BLaER1 (cell line): Measurements from ENCODE around the gene HLA-DRB1.
"Not testable (repeated sequence)": the region's sequence is repeated elsewhere in the genome, so short reads cannot be mapped to it uniquely, and the experiment has no call there.

Experiments
- H3K27ac ChIP-seq: shearing (Covaris generic); formaldehyde crosslinking; 2 replicates; pipeline ENCODE4 v1.8.1; 2022
- H3K27me3 ChIP-seq: shearing (Covaris generic); formaldehyde crosslinking; 2 replicates; pipeline ENCODE4 v1.8.1; 2022
- H3K36me3 ChIP-seq: shearing (Covaris generic); formaldehyde crosslinking; 2 replicates; pipeline ENCODE4 v1.8.1; 2022
- H3K4me1 ChIP-seq: shearing (Covaris generic); formaldehyde crosslinking; 2 replicates; pipeline ENCODE4 v1.8.1; 2022
- H3K4me2 ChIP-seq: shearing (Covaris generic); formaldehyde crosslinking; 2 replicates; pipeline ENCODE4 v1.8.1; 2022
- H3K4me3 ChIP-seq: shearing (Covaris generic); formaldehyde crosslinking; 2 replicates; pipeline ENCODE4 v1.8.1; 2022
- H3K9ac ChIP-seq: shearing (Covaris generic); formaldehyde crosslinking; 2 replicates; pipeline ENCODE4 v1.8.1; 2022
- H3K9me3 ChIP-seq: shearing (Covaris generic); formaldehyde crosslinking; 2 replicates; pipeline ENCODE4 v1.8.1; 2022
- H4K20me1 ChIP-seq: shearing (Covaris generic); formaldehyde crosslinking; 2 replicates; pipeline ENCODE4 v1.8.1; 2022
- Cebpa-rat ChIP-seq: shearing (Covaris generic); IDR thresholded peaks from 2 replicates; pipeline ENCODE4 v1.8.1; 2022

Gene HLA-DRB1

GRCh38 chr6:32597024-32597423, 7.4 kb upstream of the HLA-DRB1 start:
- Histone ChIP-seq H4K20me1 (no peaks in the 10 kb centered on the region), H3K27me3 (no peaks in the 10 kb centered on the region), H3K27ac (no peak overlapping the region), H3K36me3 (no peaks in the 10 kb centered on the region), H3K4me3 (no peak overlapping the region), H3K4me2 (no peak overlapping the region), H3K9ac (no peak overlapping the region), H3K9me3 (no peaks in the 10 kb centered on the region), H3K4me1 (no peaks in the 10 kb centered on the region)
- TF ChIP-seq Cebpa-rat, result no peak

GRCh38 chr6:32590713-32591112, 1.1 kb upstream of the HLA-DRB1 start:
- not testable (repeated sequence) for H3K9me3 ChIP-seq, H3K36me3 ChIP-seq, H3K9ac ChIP-seq, H3K4me3 ChIP-seq, H4K20me1 ChIP-seq, H3K27ac ChIP-seq, H3K27me3 ChIP-seq, H3K4me2 ChIP-seq, H3K4me1 ChIP-seq

GRCh38 chr6:32588156-32588555, 1.5 kb downstream of the HLA-DRB1 start:
- no peak overlapping the region for H3K9ac ChIP-seq
- no peaks in the 10 kb centered on the region for H4K20me1 ChIP-seq
- H3K4me3 ChIP-seq, result no peak overlapping the region
- no peaks in the 10 kb centered on the region for H3K36me3 ChIP-seq
- TF ChIP-seq Cebpa-rat, result no peak
- H3K27ac ChIP-seq, result no peak overlapping the region
- no peaks in the 10 kb centered on the region for H3K27me3 ChIP-seq
- H3K4me2 ChIP-seq, result no peak overlapping the region
- no peaks in the 10 kb centered on the region for H3K9me3 ChIP-seq
- H3K4me1 ChIP-seq, result no peaks in the 10 kb centered on the region

GRCh38 chr6:32583527-32583898, 6.1 kb downstream of the HLA-DRB1 start:
- Histone ChIP-seq H3K9ac (no peak overlapping the region), H3K9me3 (no peaks in the 10 kb centered on the region), H3K36me3 (no peaks in the 10 kb centered on the region), H3K27ac (no peak overlapping the region), H3K4me3 (no peak overlapping the region), H3K4me1 (no peaks in the 10 kb centered on the region), H3K4me2 (no peak overlapping the region), H4K20me1 (no peaks in the 10 kb centered on the region), H3K27me3 (no peaks in the 10 kb centered on the region)
- TF ChIP-seq Cebpa-rat, result no peak

- no peak for TF ChIP-seq Cebpa-rat
- Histone ChIP-seq H4K20me1 (no peaks in the 10 kb centered on the region), H3K9me3 (no peaks in the 10 kb centered on the region), H3K9ac (no peak overlapping the region), H3K4me2 (no peak overlapping the region), H3K27ac (no peak overlapping the region), H3K4me3 (no peak overlapping the region), H3K36me3 (no peaks in the 10 kb centered on the region), H3K27me3 (no peaks in the 10 kb centered on the region), H3K4me1 (no peaks in the 10 kb centered on the region)
Observed at GRCh38 chr6:32581315-32582095, 8.1 kb downstream of the HLA-DRB1 start.

GRCh38 chr6:32580593-32580992, 9.1 kb downstream of the HLA-DRB1 start:
- Histone ChIP-seq H3K9me3 (no peaks in the 10 kb centered on the region), H3K4me3 (no peak overlapping the region), H3K36me3 (no peaks in the 10 kb centered on the region), H4K20me1 (no peaks in the 10 kb centered on the region), H3K27ac (no peak overlapping the region), H3K4me2 (no peak overlapping the region), H3K27me3 (no peaks in the 10 kb centered on the region), H3K9ac (no peak overlapping the region), H3K4me1 (no peaks in the 10 kb centered on the region)
- no peak for TF ChIP-seq Cebpa-rat

- no peaks in the 10 kb centered on the region for H3K4me1 ChIP-seq
- no peak overlapping the region for H3K4me2 ChIP-seq
- H3K27ac ChIP-seq, result no peak overlapping the region
- H3K36me3 ChIP-seq, result no peaks in the 10 kb centered on the region
- no peaks in the 10 kb centered on the region for H4K20me1 ChIP-seq
- no peaks in the 10 kb centered on the region for H3K9me3 ChIP-seq
- no peak for TF ChIP-seq Cebpa-rat
- no peak overlapping the region for H3K4me3 ChIP-seq
- H3K9ac ChIP-seq, result no peak overlapping the region
- H3K27me3 ChIP-seq, result no peaks in the 10 kb centered on the region
Observed at GRCh38 chr6:32578962-32579361, 10.7 kb downstream of the HLA-DRB1 start.

- H3K27me3 ChIP-seq, H3K4me2 ChIP-seq, H3K36me3 ChIP-seq, H3K27ac ChIP-seq, H3K9me3 ChIP-seq, H4K20me1 ChIP-seq, H3K9ac ChIP-seq, H3K4me3 ChIP-seq, H3K4me1 ChIP-seq: not testable (repeated sequence)
Observed at GRCh38 chr6:32577493-32577892, 12.2 kb downstream of the HLA-DRB1 start.

GRCh38 chr6:32576250-32576649, 13.4 kb downstream of the HLA-DRB1 start:
- no peak for TF ChIP-seq Cebpa-rat
- H3K4me2 ChIP-seq, result no peak overlapping the region
- no peaks in the 10 kb centered on the region for H3K4me1 ChIP-seq
- no peaks in the 10 kb centered on the region for H3K27me3 ChIP-seq
- H3K36me3 ChIP-seq, result no peaks in the 10 kb centered on the region
- H3K4me3 ChIP-seq, result no peak overlapping the region
- no peak overlapping the region for H3K9ac ChIP-seq
- H3K9me3 ChIP-seq, result no peaks in the 10 kb centered on the region
- no peaks in the 10 kb centered on the region for H4K20me1 ChIP-seq
- H3K27ac ChIP-seq, result no peak overlapping the region

GRCh38 chr6:32570363-32570905, 19.2 kb downstream of the HLA-DRB1 start:
- no peak overlapping the region for H3K4me2 ChIP-seq
- no peaks in the 10 kb centered on the region for H3K27me3 ChIP-seq
- no peaks in the 10 kb centered on the region for H4K20me1 ChIP-seq
- no peaks in the 10 kb centered on the region for H3K36me3 ChIP-seq
- no peak for TF ChIP-seq Cebpa-rat
- H3K4me1 ChIP-seq, result no peaks in the 10 kb centered on the region
- no peak overlapping the region for H3K4me3 ChIP-seq
- no peaks in the 10 kb centered on the region for H3K9me3 ChIP-seq
- no peak overlapping the region for H3K27ac ChIP-seq
- H3K9ac ChIP-seq, result no peak overlapping the region

- H3K27me3 ChIP-seq, result no peaks in the 10 kb centered on the region
- H3K4me3 ChIP-seq, result no peak overlapping the region
- no peak overlapping the region for H3K27ac ChIP-seq
- no peak for TF ChIP-seq Cebpa-rat
- H3K36me3 ChIP-seq, result no peaks in the 10 kb centered on the region
- no peaks in the 10 kb centered on the region for H3K9me3 ChIP-seq
- no peaks in the 10 kb centered on the region for H3K4me1 ChIP-seq
- no peaks in the 10 kb centered on the region for H4K20me1 ChIP-seq
- no peak overlapping the region for H3K4me2 ChIP-seq
- no peak overlapping the region for H3K9ac ChIP-seq
Observed at GRCh38 chr6:32568561-32568960, 21.1 kb downstream of the HLA-DRB1 start.
